B cell (primary cell): ENCODE data around the gene PCOLCE2. TPM values are rescaled to one million over a fixed set of nuclear protein-coding genes. Genes with fewer than 3 reads are reported as not detected.

Experiments used
- ATAC-seq: fragments of 200-7000 bp; cut with Tn5 transposase; one replicate; pipeline ENCODE4 v1.10.0; 2021; ENCODE audit warnings: low read depth, mild to moderate bottlenecking, moderate number of reproducible peaks, moderate library complexity
- CTCF ChIA-PET: fragments of 350-600 bp; sonication (Branson Sonifier 250); formaldehyde crosslinking; loops from one replicate; lab custom pipeline; 2021; ENCODE audit warnings: antibody characterized with exemption, inconsistent platforms; lab: Charles Lee
- POLR2A ChIA-PET: fragments of 350-600 bp; sonication (Branson Sonifier 250); formaldehyde crosslinking; loops from one replicate; lab custom pipeline; 2021; ENCODE audit warnings: antibody characterized with exemption; lab: Charles Lee
- DNase-seq: peaks from one replicate; pipeline ENCODE4 v3.0.0; 2013
- H2AFZ ChIP-seq: 2 replicates; pipeline ENCODE4 v1.6.1; 2012; ENCODE audit warnings: mild to moderate bottlenecking, low read depth, low read length; ENCODE audit not compliant: insufficient read depth, poor library complexity, severe bottlenecking
- H3K27ac ChIP-seq, 2 donors: 1 replicate in 1 of 2; 2 replicates in 1 of 2; pipeline ENCODE4 v1.5.1; 2012 to 2013; ENCODE audit warnings: low read length in 2 of 2, mild to moderate bottlenecking in 2 of 2, moderate library complexity in 1 of 2
- H3K27me3 ChIP-seq, 4 experiments: fragments of 200-600 bp in 1 of 4; sonication (generic) in 1 of 4; replicated peaks in 1 of 4; 1 replicate in 2 of 4; 2 replicates in 2 of 4; pipeline versions ENCODE4 v1.6.1 to v1.7.0; 2013 to 2016; ENCODE audit warnings: low read length in 3 of 4, mild to moderate bottlenecking in 2 of 4, mixed read lengths in 1 of 4, moderate library complexity in 1 of 4; ENCODE audit not compliant: insufficient read depth in 4 of 4, control insufficient read depth in 3 of 4; ENCODE audit errors: control extremely low read depth in 1 of 4
- H3K36me3 ChIP-seq, 2 experiments: replicated peaks in 1 of 2; 1 replicate in 1 of 2; 2 replicates in 1 of 2; pipeline versions ENCODE4 v1.6.1 to v1.7.1; 2013; ENCODE audit warnings: low read length in 1 of 2; ENCODE audit not compliant: insufficient read depth in 2 of 2, control insufficient read depth in 1 of 2; ENCODE audit errors: control extremely low read depth in 1 of 2, extremely low read depth in 1 of 2
- H3K4me1 ChIP-seq, 2 donors: fragments of 200-600 bp in 1 of 2; sonication (generic) in 1 of 2; 1 replicate in 1 of 2; 2 replicates in 1 of 2; pipeline versions ENCODE4 v1.5.1 to v1.6.1; 2013 to 2017; ENCODE audit warnings: low read length in 2 of 2; ENCODE audit not compliant: control insufficient read depth in 2 of 2, insufficient read depth in 2 of 2
- H3K4me2 ChIP-seq: replicated peaks from 2 replicates; pipeline ENCODE3; 2012; ENCODE audit warnings: mild to moderate bottlenecking, low read depth, low read length; ENCODE audit not compliant: poor library complexity, severe bottlenecking
- H3K4me3 ChIP-seq, 5 experiments: fragments of 200-600 bp in 1 of 5; sonication (generic) in 1 of 5; 1 replicate in 3 of 5; 2 replicates in 2 of 5; pipeline versions ENCODE4 v1.5.1 to v1.7.0; 2011 to 2016; ENCODE audit warnings: low read length in 4 of 5, mild to moderate bottlenecking in 4 of 5, low read depth in 2 of 5, control low read depth in 1 of 5, moderate library complexity in 1 of 5; ENCODE audit not compliant: insufficient read depth in 1 of 5; ENCODE audit errors: control extremely low read depth in 1 of 5, extremely low read depth in 1 of 5
- H3K79me2 ChIP-seq: fragments of 200-600 bp; sonication (generic); one replicate; pipeline ENCODE4 v1.6.0; 2016; ENCODE audit warnings: low read length; ENCODE audit not compliant: control insufficient read depth, insufficient read depth
- H3K9ac ChIP-seq: fragments of 200-600 bp; sonication (generic); 2 replicates; pipeline ENCODE4 v1.6.1; 2017; ENCODE audit warnings: mild to moderate bottlenecking, low read length, moderate library complexity
- H3K9me3 ChIP-seq, 3 donors: one replicate each; pipeline versions ENCODE4 v1.6.1 to v1.7.1; 2013; ENCODE audit warnings: low read length in 2 of 3; ENCODE audit not compliant: control insufficient read depth in 2 of 3, insufficient read depth in 1 of 3; ENCODE audit errors: control extremely low read depth in 1 of 3
- H4K20me1 ChIP-seq: 2 replicates; pipeline ENCODE4 v1.6.0; 2012; ENCODE audit warnings: mild to moderate bottlenecking, low read length; ENCODE audit not compliant: insufficient read depth, control insufficient read depth, poor library complexity, severe bottlenecking
- H3K27ac Mint-ChIP-seq: one replicate; pipeline ENCODE4 v1.8.0; 2021; ENCODE audit warnings: mixed read lengths
- H3K27me3 Mint-ChIP-seq: one replicate; pipeline ENCODE4 v1.8.0; 2021; ENCODE audit warnings: mixed read lengths
- H3K4me1 Mint-ChIP-seq: one replicate; pipeline ENCODE4 v1.8.0; 2021; ENCODE audit warnings: mixed read lengths
- H3K4me3 Mint-ChIP-seq: one replicate; pipeline ENCODE4 v1.8.0; 2021; ENCODE audit warnings: mixed read lengths
- H3K9me3 Mint-ChIP-seq: one replicate; pipeline ENCODE4 v1.8.0; 2022; ENCODE audit warnings: mixed read lengths; ENCODE audit not compliant: insufficient read depth
- EZH2 ChIP-seq: IDR thresholded peaks from 2 replicates; pipeline ENCODE4 v1.6.1; 2012; ENCODE audit warnings: borderline replicate concordance, low read depth, mild to moderate bottlenecking, moderate library complexity, low read length; ENCODE audit not compliant: insufficient read depth, poor library complexity, severe bottlenecking
- whole genome bisulfite sequencing: methylation state at CpG from one replicate; pipeline ENCODE4 v1.1.5; 2013; ENCODE audit warnings: missing lambda C conversion rate; ENCODE audit not compliant: insufficient coverage; 5-methylcytosine and 5-hydroxymethylcytosine counted together
- intact Hi-C: fragments of 100-400 bp; cut with micrococcal nuclease; formaldehyde crosslinking; loops from one replicate; pipeline ENCODE4 v1.10.0; 2022
- polyA plus RNA-seq: library from polyadenylated mRNA; depleted of rRNA; stranded (reverse); fragments of >200 nt; gene quantifications from 2 replicates; pipeline ENCODE4 v1.2.3, GENCODE V29; 2012
- total RNA-seq, 2 donors: library from RNA; stranded (reverse); fragments of 120-200 nt in 1 of 2; gene quantifications; 1 replicate in 1 of 2; 2 replicates in 1 of 2; pipeline versions ENCODE4 v1.2.3 to v1.2.4, GENCODE V29; 2013 to 2022
- TF ChIP-seq, protein P1 (sequence below): fragments of 200-600 bp; IDR thresholded peaks from one replicate; pipeline ENCODE4 v1.8.0; 2022; ENCODE audit warnings: antibody characterized with exemption, mild to moderate bottlenecking

Gene PCOLCE2
- total and polyA plus RNA-seq, 2 donors (not counting 1 experiment from before 2014, with no cell fraction given): not detected

- Mint-ChIP-seq H3K9me3 (no peaks in the 10 kb centered on the region), H3K27ac (no peak overlapping the region), H3K4me1 (no peaks in the 10 kb centered on the region), H3K27me3 (peaks cover 40% of the 10 kb centered on the region), H3K4me3 (no peak overlapping the region)
- ChIA-PET POLR2A (no interaction called here), CTCF (no interaction called here)
- H3K27ac ChIP-seq: no peak overlapping the region
- WGBS: no CpG with 5 or more reads among the region's 3 CpGs
- no peak overlapping the region for H3K4me2 ChIP-seq
- DNase-seq: no peak
- no peaks in the 10 kb centered on the region for H3K9me3 ChIP-seq
- intact Hi-C loops: no loop called here
- no peak for TF ChIP-seq EZH2
- TF ChIP-seq, protein P1, sequence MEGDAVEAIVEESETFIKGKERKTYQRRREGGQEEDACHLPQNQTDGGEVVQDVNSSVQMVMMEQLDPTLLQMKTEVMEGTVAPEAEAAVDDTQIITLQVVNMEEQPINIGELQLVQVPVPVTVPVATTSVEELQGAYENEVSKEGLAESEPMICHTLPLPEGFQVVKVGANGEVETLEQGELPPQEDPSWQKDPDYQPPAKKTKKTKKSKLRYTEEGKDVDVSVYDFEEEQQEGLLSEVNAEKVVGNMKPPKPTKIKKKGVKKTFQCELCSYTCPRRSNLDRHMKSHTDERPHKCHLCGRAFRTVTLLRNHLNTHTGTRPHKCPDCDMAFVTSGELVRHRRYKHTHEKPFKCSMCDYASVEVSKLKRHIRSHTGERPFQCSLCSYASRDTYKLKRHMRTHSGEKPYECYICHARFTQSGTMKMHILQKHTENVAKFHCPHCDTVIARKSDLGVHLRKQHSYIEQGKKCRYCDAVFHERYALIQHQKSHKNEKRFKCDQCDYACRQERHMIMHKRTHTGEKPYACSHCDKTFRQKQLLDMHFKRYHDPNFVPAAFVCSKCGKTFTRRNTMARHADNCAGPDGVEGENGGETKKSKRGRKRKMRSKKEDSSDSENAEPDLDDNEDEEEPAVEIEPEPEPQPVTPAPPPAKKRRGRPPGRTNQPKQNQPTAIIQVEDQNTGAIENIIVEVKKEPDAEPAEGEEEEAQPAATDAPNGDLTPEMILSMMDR: no peak
- no peak for ATAC-seq
- no peaks in the 10 kb centered on the region for H3K36me3 ChIP-seq
- H3K4me1 ChIP-seq: no peaks in the 10 kb centered on the region
- H3K9ac ChIP-seq: no peak overlapping the region
- no peaks in the 10 kb centered on the region for H3K79me2 ChIP-seq
- H3K27me3 ChIP-seq: peaks cover 0 to 12% (median 3%) of the 10 kb centered on the region in 4 experiments
- no peaks in the 10 kb centered on the region for H4K20me1 ChIP-seq
- no peak overlapping the region for H2AFZ ChIP-seq
- H3K4me3 ChIP-seq: no peak overlapping the region
Measured at GRCh38 chr3:142929890-142930289, 41.0 kb upstream of the PCOLCE2 start.

- H3K4me1 Mint-ChIP-seq: no peaks in the 10 kb centered on the region
- ChIA-PET CTCF (interaction anchor here (1.0 kb wide), 1 partner anchor 12 kb away, joined by 3 read pairs; no protein-coding TSS in a partner anchor), POLR2A (no interaction called here)
- H3K4me2 ChIP-seq: no peak overlapping the region
- no CpG with 5 or more reads among the region's 3 CpGs for WGBS
- peaks cover 0 to 14% (median 4%) of the 10 kb centered on the region in 4 experiments for H3K27me3 ChIP-seq
- no peak overlapping the region for H3K9ac ChIP-seq
- intact Hi-C loops: no loop called here
- peaks cover 40% of the 10 kb centered on the region for H3K27me3 Mint-ChIP-seq
- no peak overlapping the region for H2AFZ ChIP-seq
- no peaks in the 10 kb centered on the region for H3K79me2 ChIP-seq
- no peaks in the 10 kb centered on the region for H4K20me1 ChIP-seq
- no peak overlapping the region for H3K4me3 ChIP-seq
- ATAC-seq (no peak), DNase-seq (peak; percentile 20)
- TF ChIP-seq, protein P1: no peak
- no peak for TF ChIP-seq EZH2
- H3K4me1 ChIP-seq: no peaks in the 10 kb centered on the region
- no peak overlapping the region for H3K27ac ChIP-seq
- H3K4me3 Mint-ChIP-seq: no peak overlapping the region
- peaks cover 2% of the 10 kb centered on the region for H3K9me3 Mint-ChIP-seq
- H3K27ac Mint-ChIP-seq: no peak overlapping the region
- H3K36me3 ChIP-seq: no peaks in the 10 kb centered on the region
- peaks cover 0 to 3% (median 0%) of the 10 kb centered on the region in 3 donors for H3K9me3 ChIP-seq
Measured at GRCh38 chr3:142929109-142929508, 40.2 kb upstream of the PCOLCE2 start.
